Fibroblast of upper back skin (primary cell): Measurements from ENCODE around the gene MBLAC1.
A peak's percentile ranks its signal among the peaks of the same experiment; 100 is the strongest.

Source experiments
- DNase-seq: peaks from one replicate; pipeline ENCODE4 v3.0.0-alpha.2; 2013

The MBLAC1 gene

GRCh38 chr7:100154651-100155491 lies 28.1 kb downstream of the MBLAC1 start:
- DNase-seq, result no peak

GRCh38 chr7:100155553-100156317 lies 29.0 kb downstream of the MBLAC1 start:
- DNase-seq, result no peak

- DNase-seq, result no peak
Measured at GRCh38 chr7:100156331-100157068, 29.7 kb downstream of the MBLAC1 start.

- no peak for DNase-seq
Measured at GRCh38 chr7:100157069-100157333, 30.2 kb downstream of the MBLAC1 start.

- no peak for DNase-seq
Measured at GRCh38 chr7:100157334-100158228, 30.8 kb downstream of the MBLAC1 start.

GRCh38 chr7:100158229-100159098 lies 31.7 kb downstream of the MBLAC1 start, which contains the start of gene TRAPPC14:
Gene TRAPPC14, minus strand, starts transcription at chr7:100158723. Its CDS starts 224 bp downstream, at chr7:100158499.
- DNase-seq, result peak; percentile 83

GRCh38 chr7:100159099-100159623 lies 32.4 kb downstream of the MBLAC1 start:
- peak; percentile 14 for DNase-seq

GRCh38 chr7:100160067-100160466 lies 33.3 kb downstream of the MBLAC1 start:
- DNase-seq, result no peak

GRCh38 chr7:100163006-100163531 lies 36.3 kb downstream of the MBLAC1 start:
- DNase-seq, result no peak

- DNase-seq, result no peak
Measured at GRCh38 chr7:100163871-100164270, 37.1 kb downstream of the MBLAC1 start.

- no peak for DNase-seq
Measured at GRCh38 chr7:100166317-100166940, 39.7 kb downstream of the MBLAC1 start.

- DNase-seq, result no peak
Measured at GRCh38 chr7:100166970-100167911, 40.5 kb downstream of the MBLAC1 start.

GRCh38 chr7:100167912-100168323 lies 41.2 kb downstream of the MBLAC1 start:
- DNase-seq, result no peak

GRCh38 chr7:100169147-100169850 lies 42.5 kb downstream of the MBLAC1 start:
- no peak for DNase-seq

GRCh38 chr7:100170101-100170897 lies 43.5 kb downstream of the MBLAC1 start:
- no peak for DNase-seq

GRCh38 chr7:100171087-100171681 lies 44.4 kb downstream of the MBLAC1 start:
- no peak for DNase-seq

- no peak for DNase-seq
Measured at GRCh38 chr7:100171840-100172239, 45.1 kb downstream of the MBLAC1 start.
